ENCODE measurements around the gene MYO15B.

Gene MYO15B

GRCh38 chr17:75649687-75650086 lies 62.1 kb downstream of the MYO15B start:
- Histone ChIP-seq H3K36me3 (ENCODE audit: control insufficient read depth, low read depth, low read length) (peaks cover 16% of the 10 kb centered on the region), H3K9ac (ENCODE audit: low read length) (no peak overlapping the region), H3K9me3 (ENCODE audit: control insufficient read depth, low read depth, low read length) (no peaks in the 10 kb centered on the region), H3K27ac (ENCODE audit: low read length) (no peak overlapping the region), H3K4me3 (ENCODE audit: low read length) (no peak overlapping the region), H3K4me1 (ENCODE audit: control insufficient read depth, low read depth, low read length) (no peaks in the 10 kb centered on the region), H3K27me3 (ENCODE audit: control insufficient read depth, insufficient read depth, low read length) (no peaks in the 10 kb centered on the region)

DNA sequence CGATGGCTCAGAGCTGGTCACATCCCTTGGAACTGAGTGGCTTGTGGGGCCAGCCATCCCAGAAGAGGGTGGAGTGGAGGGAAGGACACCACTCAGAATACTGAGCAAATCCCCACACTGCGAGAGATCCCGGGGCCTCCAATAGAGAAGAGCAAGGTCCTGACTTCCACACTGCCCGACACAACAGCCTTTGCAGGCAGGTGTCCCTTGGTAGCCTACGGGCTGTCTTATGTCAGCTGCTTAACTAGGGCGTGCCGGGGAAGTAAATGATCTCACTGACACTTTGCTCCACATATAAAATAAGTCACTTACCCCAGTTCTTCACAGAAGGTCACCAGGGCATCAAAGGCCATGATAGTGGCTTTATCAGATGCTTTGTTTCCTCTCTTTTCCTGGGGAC lies 63.3 kb downstream of the MYO15B start:
- H3K27me3 ChIP-seq (ENCODE audit: control insufficient read depth, insufficient read depth, low read length), result no peaks in the 10 kb centered on the region
- H3K36me3 ChIP-seq (ENCODE audit: control insufficient read depth, low read depth, low read length), result peaks cover 16% of the 10 kb centered on the region
- no peak overlapping the region for H3K27ac ChIP-seq (ENCODE audit: low read length)
- H3K9me3 ChIP-seq (ENCODE audit: control insufficient read depth, low read depth, low read length), result no peaks in the 10 kb centered on the region
- no peak overlapping the region for H3K9ac ChIP-seq (ENCODE audit: low read length)
- no peak overlapping the region for H3K4me3 ChIP-seq (ENCODE audit: low read length)
- no peaks in the 10 kb centered on the region for H3K4me1 ChIP-seq (ENCODE audit: control insufficient read depth, low read depth, low read length)

GRCh38 chr17:75652341-75652740 lies 64.7 kb downstream of the MYO15B start:
- peaks cover 16% of the 10 kb centered on the region for H3K36me3 ChIP-seq (ENCODE audit: control insufficient read depth, low read depth, low read length)
- no peak overlapping the region for H3K27ac ChIP-seq (ENCODE audit: low read length)
- no peak overlapping the region for H3K4me3 ChIP-seq (ENCODE audit: low read length)
- H3K27me3 ChIP-seq (ENCODE audit: control insufficient read depth, insufficient read depth, low read length), result no peaks in the 10 kb centered on the region
- no peak overlapping the region for H3K9ac ChIP-seq (ENCODE audit: low read length)
- no peaks in the 10 kb centered on the region for H3K9me3 ChIP-seq (ENCODE audit: control insufficient read depth, low read depth, low read length)
- no peaks in the 10 kb centered on the region for H3K4me1 ChIP-seq (ENCODE audit: control insufficient read depth, low read depth, low read length)

DNA sequence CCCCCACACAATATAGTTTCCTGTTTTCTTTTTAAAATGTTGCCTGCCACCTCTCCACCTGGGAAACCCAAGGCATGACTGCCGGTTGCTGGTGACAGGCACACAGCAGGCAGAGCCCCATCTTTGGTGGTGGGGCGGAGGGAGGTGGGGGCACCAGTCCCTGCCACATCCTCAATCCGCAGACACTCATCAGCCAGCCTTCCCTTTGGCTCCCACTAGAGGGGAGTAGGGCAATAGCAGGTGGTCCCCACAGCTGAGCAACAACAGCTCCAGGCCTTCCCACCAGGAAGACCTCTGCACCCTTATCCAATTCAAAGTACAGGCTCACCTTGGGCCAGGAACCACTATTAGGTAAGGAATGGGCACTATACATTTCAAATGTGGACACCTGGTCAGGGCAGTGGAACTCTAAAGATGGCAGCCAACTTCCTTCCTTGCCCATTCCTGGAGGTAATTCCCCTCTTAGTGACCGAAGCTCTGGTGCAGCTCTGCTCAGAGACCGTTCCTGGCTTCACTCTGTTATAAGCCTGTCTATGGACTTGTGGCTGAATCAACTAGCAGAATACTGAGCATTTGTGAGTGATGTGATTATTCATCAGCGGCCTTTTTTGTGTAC lies 65.4 kb downstream of the MYO15B start:
- no peaks in the 10 kb centered on the region for H3K9me3 ChIP-seq (ENCODE audit: control insufficient read depth, low read depth, low read length)
- peaks cover 16% of the 10 kb centered on the region for H3K36me3 ChIP-seq (ENCODE audit: control insufficient read depth, low read depth, low read length)
- no peak overlapping the region for H3K9ac ChIP-seq (ENCODE audit: low read length)
- H3K4me3 ChIP-seq (ENCODE audit: low read length), result no peak overlapping the region
- H3K4me1 ChIP-seq (ENCODE audit: control insufficient read depth, low read depth, low read length), result no peaks in the 10 kb centered on the region
- no peak overlapping the region for H3K27ac ChIP-seq (ENCODE audit: low read length)
- H3K27me3 ChIP-seq (ENCODE audit: control insufficient read depth, insufficient read depth, low read length), result no peaks in the 10 kb centered on the region

- Histone ChIP-seq H3K9me3 (ENCODE audit: control insufficient read depth, low read depth, low read length) (no peaks in the 10 kb centered on the region), H3K36me3 (ENCODE audit: control insufficient read depth, low read depth, low read length) (peaks cover 13% of the 10 kb centered on the region), H3K4me3 (ENCODE audit: low read length) (no peak overlapping the region), H3K9ac (ENCODE audit: low read length) (no peak overlapping the region), H3K4me1 (ENCODE audit: control insufficient read depth, low read depth, low read length) (no peaks in the 10 kb centered on the region), H3K27ac (ENCODE audit: low read length) (no peak overlapping the region), H3K27me3 (ENCODE audit: control insufficient read depth, insufficient read depth, low read length) (no peaks in the 10 kb centered on the region)
Observed at GRCh38 chr17:75654176-75654575, 66.6 kb downstream of the MYO15B start.

GRCh38 chr17:75658237-75658636 lies 70.6 kb downstream of the MYO15B start:
- no peak overlapping the region for H3K4me3 ChIP-seq (ENCODE audit: low read length)
- no peaks in the 10 kb centered on the region for H3K27me3 ChIP-seq (ENCODE audit: control insufficient read depth, insufficient read depth, low read length)
- no peaks in the 10 kb centered on the region for H3K4me1 ChIP-seq (ENCODE audit: control insufficient read depth, low read depth, low read length)
- peaks cover 21% of the 10 kb centered on the region for H3K36me3 ChIP-seq (ENCODE audit: control insufficient read depth, low read depth, low read length)
- no peak overlapping the region for H3K27ac ChIP-seq (ENCODE audit: low read length)
- no peak overlapping the region for H3K9ac ChIP-seq (ENCODE audit: low read length)
- no peaks in the 10 kb centered on the region for H3K9me3 ChIP-seq (ENCODE audit: control insufficient read depth, low read depth, low read length)

GRCh38 chr17:75661531-75661930 lies 73.9 kb downstream of the MYO15B start:
- H3K36me3 ChIP-seq (ENCODE audit: control insufficient read depth, low read depth, low read length), result peaks cover 21% of the 10 kb centered on the region
- H3K4me3 ChIP-seq (ENCODE audit: low read length), result no peak overlapping the region
- H3K4me1 ChIP-seq (ENCODE audit: control insufficient read depth, low read depth, low read length), result no peaks in the 10 kb centered on the region
- no peaks in the 10 kb centered on the region for H3K27me3 ChIP-seq (ENCODE audit: control insufficient read depth, insufficient read depth, low read length)
- H3K27ac ChIP-seq (ENCODE audit: low read length), result no peak overlapping the region
- H3K9ac ChIP-seq (ENCODE audit: low read length), result no peak overlapping the region
- no peaks in the 10 kb centered on the region for H3K9me3 ChIP-seq (ENCODE audit: control insufficient read depth, low read depth, low read length)

DNA sequence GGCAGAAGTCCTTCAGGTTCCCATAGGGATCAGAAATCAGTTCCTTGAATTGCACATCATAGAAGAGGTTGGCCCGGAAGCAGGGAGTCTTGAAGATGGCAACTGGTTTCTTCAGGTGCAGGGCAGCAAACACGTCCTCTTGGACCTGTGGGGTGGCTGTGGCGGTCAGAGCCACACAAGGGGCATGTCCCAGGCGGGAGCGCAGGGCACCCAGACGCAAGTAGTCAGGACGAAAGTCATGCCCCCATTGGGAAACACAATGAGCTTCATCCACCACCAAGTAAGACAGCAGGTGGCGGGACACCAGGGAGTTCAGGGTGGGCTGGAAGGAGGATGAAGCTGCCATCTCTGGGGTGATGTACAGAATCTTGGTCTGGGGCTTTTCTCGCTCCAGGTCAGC lies 74.9 kb downstream of the MYO15B start:
- Histone ChIP-seq H3K27me3 (ENCODE audit: control insufficient read depth, insufficient read depth, low read length) (no peaks in the 10 kb centered on the region), H3K4me1 (ENCODE audit: control insufficient read depth, low read depth, low read length) (no peaks in the 10 kb centered on the region), H3K36me3 (ENCODE audit: control insufficient read depth, low read depth, low read length) (peaks cover 21% of the 10 kb centered on the region), H3K4me3 (ENCODE audit: low read length) (no peak overlapping the region), H3K9me3 (ENCODE audit: control insufficient read depth, low read depth, low read length) (no peaks in the 10 kb centered on the region), H3K9ac (ENCODE audit: low read length) (no peak overlapping the region), H3K27ac (ENCODE audit: low read length) (no peak overlapping the region)

DNA sequence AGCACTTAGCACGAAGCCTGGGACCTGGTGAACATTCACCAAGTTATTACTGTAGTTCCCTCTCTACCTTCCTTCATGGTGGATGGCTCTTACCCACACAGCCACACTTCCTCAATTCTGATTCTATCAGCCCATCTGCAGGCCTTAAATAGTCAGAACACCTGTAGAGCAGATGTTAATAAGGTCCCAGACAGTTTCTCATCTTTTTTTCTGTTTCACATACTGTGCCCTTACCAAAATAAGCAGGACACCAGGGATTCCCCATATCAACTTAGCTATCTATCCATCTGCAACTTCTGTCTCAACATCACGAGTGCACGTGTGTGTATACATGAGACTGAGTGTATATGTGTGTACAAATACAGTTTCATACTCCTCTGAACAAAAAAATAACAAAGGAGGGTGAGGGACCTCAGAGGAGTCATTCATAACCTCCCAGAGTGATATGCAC lies 76.5 kb downstream of the MYO15B start:
- H3K27me3 ChIP-seq (ENCODE audit: control insufficient read depth, insufficient read depth, low read length), result no peaks in the 10 kb centered on the region
- H3K4me1 ChIP-seq (ENCODE audit: control insufficient read depth, low read depth, low read length), result peaks cover 5% of the 10 kb centered on the region
- H3K36me3 ChIP-seq (ENCODE audit: control insufficient read depth, low read depth, low read length), result peaks cover 29% of the 10 kb centered on the region
- H3K9ac ChIP-seq (ENCODE audit: low read length), result no peak overlapping the region
- H3K27ac ChIP-seq (ENCODE audit: low read length), result no peak overlapping the region
- H3K9me3 ChIP-seq (ENCODE audit: control insufficient read depth, low read depth, low read length), result no peaks in the 10 kb centered on the region
- H3K4me3 ChIP-seq (ENCODE audit: low read length), result no peak overlapping the region

DNA sequence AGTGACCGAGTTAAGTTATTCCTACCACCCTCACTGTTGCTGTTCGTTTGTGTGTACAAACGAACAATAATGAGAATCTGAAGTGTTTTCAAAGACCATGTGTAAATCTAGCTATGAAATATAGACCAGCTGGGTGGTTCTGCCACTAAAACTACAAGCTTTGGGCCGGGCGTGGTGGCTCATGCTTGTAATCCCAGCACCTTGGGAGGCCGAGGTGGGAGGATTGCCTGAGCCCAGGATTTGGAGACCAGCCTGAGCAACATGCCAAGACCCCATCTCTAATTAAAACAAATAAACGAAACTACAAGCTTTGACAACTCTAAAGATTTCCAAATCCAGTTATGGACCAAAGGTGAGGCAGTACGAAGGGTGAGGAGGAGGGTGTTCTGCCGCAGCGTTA lies 78.4 kb downstream of the MYO15B start:
- Histone ChIP-seq H3K27ac (ENCODE audit: low read length) (no peak overlapping the region), H3K9ac (ENCODE audit: low read length) (peak overlapping the region; percentile 95), H3K4me1 (ENCODE audit: control insufficient read depth, low read depth, low read length) (peaks cover 5% of the 10 kb centered on the region), H3K9me3 (ENCODE audit: control insufficient read depth, low read depth, low read length) (no peaks in the 10 kb centered on the region), H3K4me3 (ENCODE audit: low read length) (peak overlapping the region; percentile 100), H3K36me3 (ENCODE audit: control insufficient read depth, low read depth, low read length) (peaks cover 38% of the 10 kb centered on the region), H3K27me3 (ENCODE audit: control insufficient read depth, insufficient read depth, low read length) (no peaks in the 10 kb centered on the region)

DNA sequence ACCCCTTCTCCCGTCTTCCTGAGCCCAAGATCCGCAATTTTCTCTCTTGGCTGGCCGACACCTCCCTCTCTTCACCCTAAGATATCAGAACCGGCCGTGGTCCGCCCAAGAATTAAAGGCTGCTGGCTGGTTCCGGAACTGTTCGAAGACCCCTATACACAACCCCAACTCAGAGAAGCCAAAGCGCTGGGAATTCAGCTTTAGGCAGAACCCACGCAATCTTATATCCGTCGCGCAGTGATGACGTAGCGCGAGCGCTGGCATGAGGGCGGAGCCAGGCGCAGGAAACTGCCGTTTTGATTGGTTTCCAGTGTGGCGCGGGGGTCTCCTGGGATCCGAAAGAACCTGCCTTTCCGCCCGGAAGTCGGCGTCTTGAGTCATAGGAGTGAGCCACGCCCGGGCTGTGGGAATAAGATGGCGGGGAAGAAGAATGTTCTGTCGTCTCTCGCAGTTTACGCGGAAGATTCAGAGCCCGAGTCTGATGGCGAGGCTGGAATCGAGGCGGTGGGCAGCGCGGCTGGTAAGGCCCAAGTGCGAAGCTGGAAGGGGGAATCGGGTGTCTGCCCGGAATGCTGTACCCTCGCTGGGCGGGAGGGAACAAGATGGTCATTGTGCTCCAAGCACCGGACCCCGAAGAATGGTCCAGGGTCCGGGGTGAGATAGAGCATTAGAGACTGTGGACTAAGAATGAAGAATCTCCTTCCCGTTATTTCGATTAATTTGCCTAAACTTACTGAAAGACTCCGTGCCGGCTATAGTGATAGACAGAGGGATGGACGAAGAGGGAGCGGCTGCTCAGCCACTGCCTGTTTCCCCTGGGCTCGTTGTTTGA lies 79.6 kb downstream of the MYO15B start, which contains the start of the genes RECQL5 and SAP30BP:
Gene RECQL5, minus strand, starts transcription at position 196 of the 832 bp plus-strand sequence. CDS start 597 bp downstream, outside the sequence.
Gene SAP30BP, plus strand, starts transcription at position 380 of the 832 bp plus-strand sequence. Its CDS starts 35 bp downstream, at position 415.
- H3K4me1 ChIP-seq (ENCODE audit: control insufficient read depth, low read depth, low read length), result peaks cover 5% of the 10 kb centered on the region
- no peaks in the 10 kb centered on the region for H3K27me3 ChIP-seq (ENCODE audit: control insufficient read depth, insufficient read depth, low read length)
- H3K9me3 ChIP-seq (ENCODE audit: control insufficient read depth, low read depth, low read length), result no peaks in the 10 kb centered on the region
- H3K36me3 ChIP-seq (ENCODE audit: control insufficient read depth, low read depth, low read length), result peaks cover 41% of the 10 kb centered on the region
- peak within 1 kb of the TSS; percentile 95 for H3K9ac ChIP-seq (ENCODE audit: low read length)
- H3K4me3 ChIP-seq (ENCODE audit: low read length), result peak within 1 kb of the TSS; percentile 100
- peak within 1 kb of the TSS; percentile 92 for H3K27ac ChIP-seq (ENCODE audit: low read length)
